Fibroblast of skin of abdomen (primary cell): ENCODE measurements around the gene FXYD6.

ENCODE experiments used
- DNase-seq: peaks from one replicate; pipeline ENCODE4 v3.0.0-alpha.2; 2013

Gene FXYD6

DNA sequence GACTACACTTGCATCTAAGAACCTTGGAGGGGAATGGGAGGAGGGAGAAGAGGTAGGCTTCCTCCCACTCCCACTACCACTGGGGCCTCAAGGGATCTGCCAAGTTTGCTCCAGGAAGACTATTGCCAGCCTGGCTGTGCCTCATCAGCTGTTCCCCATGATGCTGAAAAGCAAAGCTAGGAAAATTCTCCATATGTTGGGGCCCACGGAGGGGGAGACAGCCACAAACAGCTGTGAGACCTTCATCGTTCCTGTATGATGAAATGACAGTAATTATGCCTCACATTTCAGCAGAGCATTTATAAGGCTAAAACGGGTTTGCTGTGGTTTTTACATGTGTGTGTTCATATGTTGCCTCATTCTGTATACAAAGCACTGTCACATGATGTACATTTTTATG is 86.2 kb downstream of the FXYD6 start:
- DNase-seq: no peak

DNA sequence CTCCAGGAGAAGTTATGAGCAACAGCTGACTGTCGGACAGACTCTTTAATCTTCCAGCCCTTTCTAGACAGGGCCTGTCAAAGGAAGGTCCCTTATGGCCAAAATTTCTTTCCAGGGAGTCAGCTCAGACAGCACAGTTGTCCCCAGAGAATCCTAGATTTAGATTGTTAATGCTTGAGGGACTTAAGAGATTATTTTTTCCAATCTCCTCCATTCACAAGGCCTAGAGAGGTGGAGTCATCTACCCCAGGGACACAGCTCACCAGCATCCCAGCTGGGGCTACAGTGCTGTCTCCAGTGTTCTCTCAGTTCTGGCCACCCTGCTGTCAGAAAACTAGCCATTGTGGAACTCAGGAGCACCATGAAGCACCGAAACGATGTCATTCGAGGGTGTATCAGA is 87.2 kb downstream of the FXYD6 start:
- no peak for DNase-seq
